Prostate gland (tissue), 2 donors: Measurements from ENCODE around the gene LARGE1. TPM values are rescaled to one million over a fixed set of nuclear protein-coding genes. Genes with fewer than 3 reads are reported as not detected.

Experiments
- DNase-seq: peaks from one replicate; pipeline ENCODE4 v3.0.0-alpha.2; 2019; ENCODE audit warnings: low spot score
- H3K27ac ChIP-seq, 2 donors: fragments of 200-600 bp; sonication (generic); 2 replicates each; pipeline ENCODE4 v1.5.1; 2017 to 2019
- H3K27me3 ChIP-seq: fragments of 200-600 bp; sonication (generic); replicated peaks from 2 replicates; pipeline ENCODE4 v1.5.1; 2019; ENCODE audit not compliant: insufficient read depth
- H3K36me3 ChIP-seq, 2 donors: fragments of 200-600 bp; sonication (generic); 1 replicate in 1 of 2; 2 replicates in 1 of 2; pipeline versions ENCODE4 v1.5.1 to v1.8.1; 2017 to 2019
- H3K4me1 ChIP-seq: fragments of 200-600 bp; sonication (generic); replicated peaks from 2 replicates; pipeline ENCODE4 v1.5.1; 2019
- H3K4me3 ChIP-seq, 2 donors: fragments of 200-600 bp; sonication (generic); 2 replicates each; pipeline ENCODE4 v1.5.1; 2017 to 2019
- H3K9me3 ChIP-seq: fragments of 200-600 bp; sonication (generic); 2 replicates; pipeline ENCODE4 v1.5.1; 2017
- POLR2A ChIP-seq: fragments of 450-650 bp; IDR thresholded peaks from one replicate; pipeline ENCODE4 v1.6.1; 2016; ENCODE audit warnings: antibody characterized with exemption, mild to moderate bottlenecking
- POLR2AphosphoS5 ChIP-seq: sonication (generic); formaldehyde crosslinking; IDR thresholded peaks from one replicate; pipeline ENCODE4 v1.6.1; 2017; ENCODE audit warnings: antibody characterized with exemption
- WGBS: methylation state at CpG from one replicate; pipeline ENCODE4 v1.1.5; 2018; 5-methylcytosine and 5-hydroxymethylcytosine counted together
- intact Hi-C: fragments of 100-400 bp; cut with DNase I; formaldehyde crosslinking; loops from one replicate; pipeline ENCODE4 v1.14.2; 2022
- total RNA-seq, 2 donors: library from RNA; depleted of rRNA; stranded (reverse); fragments of >200 nt; gene quantifications; one replicate each; pipeline ENCODE4 v1.1.0, GENCODE V29; 2016
- TF ChIP-seq, protein P1 (sequence below), 4 experiments: fragments of 200-600 bp in 2 of 4; fragments of 450-650 bp in 2 of 4; sonication (generic) in 2 of 4; IDR thresholded peaks; 1 replicate in 3 of 4; 2 replicates in 1 of 4; pipeline ENCODE4 v1.5.1; 2016 to 2019; ENCODE audit warnings: antibody characterized with exemption in 4 of 4, mild to moderate bottlenecking in 2 of 4, moderate library complexity in 2 of 4

The LARGE1 gene
- total RNA-seq, 2 donors from 2014 or later = 18.6 to 37.4 TPM

GRCh38 chr22:33455036-33455435 lies 465.2 kb downstream of the LARGE1 start:
- no peaks in the 10 kb centered on the region for H3K9me3 ChIP-seq
- no peaks in the 10 kb centered on the region for H3K27me3 ChIP-seq
- 48% methylated on average over 1 of the region's 1 CpG for WGBS
- TF ChIP-seq POLR2A (no peak), POLR2AphosphoS5 (no peak)
- TF ChIP-seq, protein P1, sequence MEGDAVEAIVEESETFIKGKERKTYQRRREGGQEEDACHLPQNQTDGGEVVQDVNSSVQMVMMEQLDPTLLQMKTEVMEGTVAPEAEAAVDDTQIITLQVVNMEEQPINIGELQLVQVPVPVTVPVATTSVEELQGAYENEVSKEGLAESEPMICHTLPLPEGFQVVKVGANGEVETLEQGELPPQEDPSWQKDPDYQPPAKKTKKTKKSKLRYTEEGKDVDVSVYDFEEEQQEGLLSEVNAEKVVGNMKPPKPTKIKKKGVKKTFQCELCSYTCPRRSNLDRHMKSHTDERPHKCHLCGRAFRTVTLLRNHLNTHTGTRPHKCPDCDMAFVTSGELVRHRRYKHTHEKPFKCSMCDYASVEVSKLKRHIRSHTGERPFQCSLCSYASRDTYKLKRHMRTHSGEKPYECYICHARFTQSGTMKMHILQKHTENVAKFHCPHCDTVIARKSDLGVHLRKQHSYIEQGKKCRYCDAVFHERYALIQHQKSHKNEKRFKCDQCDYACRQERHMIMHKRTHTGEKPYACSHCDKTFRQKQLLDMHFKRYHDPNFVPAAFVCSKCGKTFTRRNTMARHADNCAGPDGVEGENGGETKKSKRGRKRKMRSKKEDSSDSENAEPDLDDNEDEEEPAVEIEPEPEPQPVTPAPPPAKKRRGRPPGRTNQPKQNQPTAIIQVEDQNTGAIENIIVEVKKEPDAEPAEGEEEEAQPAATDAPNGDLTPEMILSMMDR (IDR thresholded peaks at IDR 0.05) = no peak
- no peaks in the 10 kb centered on the region for H3K36me3 ChIP-seq
- intact Hi-C loops = no loop called here
- no peak overlapping the region for H3K27ac ChIP-seq
- H3K4me3 ChIP-seq = no peak overlapping the region
- H3K4me1 ChIP-seq = no peaks in the 10 kb centered on the region
- DNase-seq = no peak

DNA sequence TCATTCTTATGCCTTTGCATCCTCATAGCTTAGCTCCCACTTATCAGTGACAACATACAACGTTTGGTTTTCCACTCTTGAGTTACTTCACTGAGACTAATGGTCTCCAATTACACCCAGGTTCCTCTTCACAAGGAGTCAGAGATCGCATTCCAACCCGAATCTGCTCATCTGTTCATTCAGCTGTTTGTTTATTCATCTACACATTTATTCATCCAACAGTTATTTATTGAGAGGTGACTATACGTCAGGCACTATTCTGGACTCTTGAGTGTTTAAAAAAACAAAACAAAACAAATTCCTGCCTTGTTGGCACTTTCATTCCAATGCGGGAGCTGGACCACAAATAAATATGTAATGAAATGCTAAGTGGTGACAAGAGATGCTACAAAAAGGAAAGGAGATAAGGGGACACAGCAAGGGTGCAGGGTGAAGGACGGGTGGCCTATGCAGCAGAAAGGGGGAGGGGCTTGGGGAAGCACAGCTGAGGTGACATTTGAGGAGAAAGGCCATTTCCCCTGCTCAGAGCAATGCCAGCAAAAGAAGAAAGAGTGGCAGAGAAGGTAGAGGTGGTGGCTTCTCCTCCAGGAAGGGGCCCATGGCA lies 468.3 kb downstream of the LARGE1 start:
- no peaks in the 10 kb centered on the region for H3K36me3 ChIP-seq
- no peak overlapping the region for H3K4me3 ChIP-seq
- H3K9me3 ChIP-seq = no peaks in the 10 kb centered on the region
- 80% methylated on average over 6 of the region's 6 CpGs for WGBS
- intact Hi-C loops = no loop called here
- H3K27me3 ChIP-seq = no peaks in the 10 kb centered on the region
- no peak overlapping the region for H3K27ac ChIP-seq
- TF ChIP-seq, protein P1 (IDR thresholded peaks at IDR 0.05) = no peak
- TF ChIP-seq POLR2A (no peak), POLR2AphosphoS5 (no peak)
- no peaks in the 10 kb centered on the region for H3K4me1 ChIP-seq
- no peak for DNase-seq

GRCh38 chr22:33450756-33451155 lies 469.5 kb downstream of the LARGE1 start:
- no peak for DNase-seq
- Histone ChIP-seq H3K4me3 (no peak overlapping the region), H3K27ac (no peak overlapping the region), H3K27me3 (no peaks in the 10 kb centered on the region), H3K36me3 (no peaks in the 10 kb centered on the region), H3K4me1 (no peaks in the 10 kb centered on the region), H3K9me3 (no peaks in the 10 kb centered on the region)
- WGBS = 95% methylated on average over 6 of the region's 6 CpGs
- intact Hi-C loops = no loop called here
- TF ChIP-seq POLR2AphosphoS5 (no peak), POLR2A (no peak)
- TF ChIP-seq, protein P1 (IDR thresholded peaks at IDR 0.05) = no peak

DNA sequence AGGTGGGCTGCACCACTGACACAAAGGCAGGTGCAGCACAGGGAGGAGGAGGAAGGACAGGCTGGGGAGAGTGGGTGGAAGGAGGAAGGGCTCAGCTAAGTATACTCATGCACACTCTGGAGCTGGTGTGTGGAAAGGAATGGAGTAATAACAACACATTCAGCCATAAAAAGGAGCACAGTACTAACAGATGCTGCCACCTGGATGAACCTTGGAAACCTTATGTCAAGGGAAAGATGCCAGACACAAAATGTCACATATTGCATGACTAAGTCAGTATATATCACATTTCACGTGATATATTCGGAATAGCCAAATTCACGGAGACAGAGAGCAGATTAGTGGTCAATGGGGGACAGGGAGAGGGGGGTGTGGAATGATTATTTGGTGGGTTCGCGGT lies 472.5 kb downstream of the LARGE1 start:
- Histone ChIP-seq H3K27ac (no peak overlapping the region), H3K4me3 (no peak overlapping the region), H3K9me3 (no peaks in the 10 kb centered on the region), H3K27me3 (no peaks in the 10 kb centered on the region), H3K36me3 (no peaks in the 10 kb centered on the region), H3K4me1 (no peaks in the 10 kb centered on the region)
- WGBS = 75% methylated on average over 5 of the region's 5 CpGs
- DNase-seq = no peak
- TF ChIP-seq POLR2AphosphoS5 = no peak
- no peak for TF ChIP-seq POLR2A
- TF ChIP-seq, protein P1 (IDR thresholded peaks at IDR 0.05) = no peak
- intact Hi-C loops = no loop called here

DNA sequence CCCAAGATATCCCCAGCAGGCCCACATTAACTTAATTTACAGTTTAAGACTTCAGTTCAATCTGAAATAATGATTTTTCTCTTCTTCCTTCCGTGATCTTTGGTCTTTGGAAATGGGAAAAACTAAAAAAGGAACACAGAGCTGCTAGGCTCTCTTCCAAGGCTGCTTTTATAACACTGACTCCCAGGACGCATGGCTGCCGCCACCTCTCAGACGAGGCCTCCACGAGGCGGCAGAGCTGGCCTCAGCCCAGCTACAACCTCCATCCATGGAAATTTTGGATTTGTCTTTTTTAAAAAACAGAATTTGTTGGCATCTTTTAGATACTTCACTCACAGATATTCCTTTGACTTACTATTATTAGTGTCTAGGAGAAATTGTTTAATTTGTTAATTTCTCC lies 476.6 kb downstream of the LARGE1 start:
- no peaks in the 10 kb centered on the region for H3K36me3 ChIP-seq
- H3K27me3 ChIP-seq = no peaks in the 10 kb centered on the region
- DNase-seq = no peak
- intact Hi-C loops = no loop called here
- no peaks in the 10 kb centered on the region for H3K9me3 ChIP-seq
- H3K4me3 ChIP-seq = no peak overlapping the region
- TF ChIP-seq POLR2A (no peak), POLR2AphosphoS5 (no peak)
- TF ChIP-seq, protein P1 (IDR thresholded peaks at IDR 0.05) = no peak
- H3K4me1 ChIP-seq = no peaks in the 10 kb centered on the region
- WGBS = 67% methylated on average over 6 of the region's 6 CpGs
- no peak overlapping the region for H3K27ac ChIP-seq
